ENCODE data around the gene TAF1. TPM values are rescaled to one million over a fixed set of nuclear protein-coding genes. Genes with fewer than 3 reads are reported as not detected.
"Not testable (repeated sequence)": the region's sequence is repeated elsewhere in the genome, so short reads cannot be mapped to it uniquely, and the experiment has no call there.

The TAF1 gene
- total and polyA plus RNA-seq, 10 of the 15 experiments (the other 5 are each of a cell fraction or from before 2014, with no cell fraction given) = 4.1 to 24.2 (median 17.2) TPM

GRCh38 chrX:71365875-71366673, at the start of gene TAF1 (continued):
- TF ChIP-seq PBX3 (IDR thresholded peaks at IDR 0.05; ENCODE audit: insufficient replicate concordance, low read depth, low read length) = no peak
- TF ChIP-seq, protein P1, sequence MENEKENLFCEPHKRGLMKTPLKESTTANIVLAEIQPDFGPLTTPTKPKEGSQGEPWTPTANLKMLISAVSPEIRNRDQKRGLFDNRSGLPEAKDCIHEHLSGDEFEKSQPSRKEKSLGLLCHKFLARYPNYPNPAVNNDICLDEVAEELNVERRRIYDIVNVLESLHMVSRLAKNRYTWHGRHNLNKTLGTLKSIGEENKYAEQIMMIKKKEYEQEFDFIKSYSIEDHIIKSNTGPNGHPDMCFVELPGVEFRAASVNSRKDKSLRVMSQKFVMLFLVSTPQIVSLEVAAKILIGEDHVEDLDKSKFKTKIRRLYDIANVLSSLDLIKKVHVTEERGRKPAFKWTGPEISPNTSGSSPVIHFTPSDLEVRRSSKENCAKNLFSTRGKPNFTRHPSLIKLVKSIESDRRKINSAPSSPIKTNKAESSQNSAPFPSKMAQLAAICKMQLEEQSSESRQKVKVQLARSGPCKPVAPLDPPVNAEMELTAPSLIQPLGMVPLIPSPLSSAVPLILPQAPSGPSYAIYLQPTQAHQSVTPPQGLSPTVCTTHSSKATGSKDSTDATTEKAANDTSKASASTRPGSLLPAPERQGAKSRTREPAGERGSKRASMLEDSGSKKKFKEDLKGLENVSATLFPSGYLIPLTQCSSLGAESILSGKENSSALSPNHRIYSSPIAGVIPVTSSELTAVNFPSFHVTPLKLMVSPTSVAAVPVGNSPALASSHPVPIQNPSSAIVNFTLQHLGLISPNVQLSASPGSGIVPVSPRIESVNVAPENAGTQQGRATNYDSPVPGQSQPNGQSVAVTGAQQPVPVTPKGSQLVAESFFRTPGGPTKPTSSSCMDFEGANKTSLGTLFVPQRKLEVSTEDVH (IDR thresholded peaks at IDR 0.05; ENCODE audit: low read depth, partially characterized antibody) = peak; percentile 26
- 0 out of 2 replicates have a peak, but pooled peaks have one; percentile 41 for TF ChIP-seq HCFC1 (IDR thresholded peaks at IDR 0.05; ENCODE audit: low read length)
- no peak for TF ChIP-seq SREBF2 (IDR thresholded peaks at IDR 0.05; ENCODE audit: low read length)
- no peak for TF ChIP-seq GATAD2B (conservative IDR thresholded peaks at IDR 0.05; ENCODE audit: low read depth)
- TF ChIP-seq NKRF (conservative IDR thresholded peaks at IDR 0.05) = no peak
- peak; percentile 65; the same call in 1 of the 2 replicates for TF ChIP-seq POLR2AphosphoS2 (IDR thresholded peaks at IDR 0.05; ENCODE audit: low read depth, low read length)
- TF ChIP-seq EED (IDR thresholded peaks at IDR 0.05; ENCODE audit: low read depth) = no peak
- peak; percentile 79 for TF ChIP-seq NR2C1 (IDR thresholded peaks at IDR 0.05)
- TF ChIP-seq IRF4 (IDR thresholded peaks at IDR 0.05; ENCODE audit: low read depth, low read length) = no peak
- TF ChIP-seq RB1 (IDR thresholded peaks at IDR 0.05; ENCODE audit: borderline replicate concordance) = no peak

- BruUV-seq (replicated peaks); RAD21 ChIA-PET (ENCODE audit: unreplicated experiment); ATAC-seq; FAIRE-seq; H3K4me1 ChIP-seq (ENCODE audit: control insufficient read depth, insufficient read depth, low read length); in situ Hi-C loops (cut with MboI); H3K9ac ChIP-seq (ENCODE audit: control insufficient read depth, insufficient read depth, low read length); H3K27ac ChIP-seq (ENCODE audit: control insufficient read depth, insufficient read depth); H3K4me2 ChIP-seq (ENCODE audit: control insufficient read depth, insufficient read depth); H4K20me1 ChIP-seq (ENCODE audit: control insufficient read depth, insufficient read depth); POLR2A ChIA-PET; intact Hi-C loops (cut with micrococcal nuclease; ENCODE audit: unreplicated experiment); H3K27me3 ChIP-seq (replicated peaks in 1 of 2; ENCODE audit: control insufficient read depth in 2 of 2, insufficient read depth in 2 of 2, low read length in 1 of 2); H2AFZ ChIP-seq (ENCODE audit: control insufficient read depth, low read depth, low read length); H3K36me3 ChIP-seq (ENCODE audit: control insufficient read depth in 2 of 2, insufficient read depth in 2 of 2, low read length in 1 of 2); DNase-seq (ENCODE audit: low read depth, low spot score); CTCF ChIA-PET; H3K79me2 ChIP-seq (ENCODE audit: control insufficient read depth, insufficient read depth, low read length); SMC1A ChIA-PET (ENCODE audit: uncharacterized antibody, unreplicated experiment); H3K4me3 ChIP-seq; H3K9me3 ChIP-seq (replicated peaks; ENCODE audit: control insufficient read depth, insufficient read depth, low read length): not testable (repeated sequence)
- WGBS (ENCODE audit: insufficient coverage, insufficient replicate concordance, low lambda C conversion rate, missing lambda C conversion rate) = no CpG with 5 or more reads among the region's 1 CpG
These were observed 49.2 kb upstream of the TAF1 start for GRCh38 chrX:71316959-71317358.

All from GM12878 (cell line).